ENCODE results near the gene CD82. TPM values are rescaled to one million over a fixed set of nuclear protein-coding genes. Genes with fewer than 3 reads are reported as not detected.

CD82 gene
- total RNA-seq, 1 experiment from 2014 or later = 26.1 TPM

DNA sequence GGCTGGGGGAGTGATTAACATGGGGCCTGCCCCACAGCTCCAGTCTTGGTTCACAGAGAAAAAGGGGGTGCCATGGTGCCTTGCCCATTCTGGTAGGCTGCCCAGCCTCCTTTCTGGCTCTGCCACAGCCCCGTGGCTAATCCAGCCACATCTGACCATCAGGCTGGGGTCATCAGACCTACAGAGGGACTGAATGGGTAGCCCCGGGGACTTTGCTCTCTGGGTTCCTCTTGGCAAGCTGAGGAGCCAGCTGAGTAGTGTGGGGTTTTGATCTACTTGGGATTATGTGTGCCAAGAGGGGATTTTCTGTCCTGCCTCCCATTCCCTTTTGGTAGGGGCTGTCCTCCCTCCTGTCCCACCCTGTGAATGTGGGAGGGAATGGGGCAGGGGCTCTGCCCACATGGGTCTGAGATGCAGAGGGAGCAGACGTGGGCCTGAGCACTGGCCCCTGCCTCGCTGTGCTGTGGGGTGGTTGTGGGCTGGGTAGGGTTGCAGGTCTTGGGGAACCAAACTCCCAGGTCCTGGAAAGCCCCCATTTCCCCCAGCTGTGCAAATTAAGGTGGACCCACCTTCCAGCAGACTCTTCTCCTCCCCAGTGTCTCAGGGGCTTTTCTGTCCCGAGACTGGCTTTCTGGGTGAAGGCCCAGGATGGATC, 32.0 kb downstream of the CD82 start:
- no peaks in the 10 kb centered on the region for H3K4me1 ChIP-seq (ENCODE audit: control insufficient read depth, insufficient read depth, low read length)
- no peaks in the 10 kb centered on the region for H3K36me3 ChIP-seq (ENCODE audit: control insufficient read depth, insufficient read depth, low read length)
- ChIA-PET CTCF (no interaction called here), POLR2A (no interaction called here)
- H3K4me3 ChIP-seq (ENCODE audit: low read depth in 2 of 2, low read length in 2 of 2) = no peak overlapping the region
- no peaks in the 10 kb centered on the region for H3K9me3 ChIP-seq (ENCODE audit: control insufficient read depth, insufficient read depth, low read depth, low read length)
- intact Hi-C loops (cut with micrococcal nuclease; ENCODE audit: unreplicated experiment) = no loop called here
- in situ Hi-C loops (cut with HindIII; ENCODE audit: low pct_unique_long_range_greater_than_20kb, low sequenced_read_pairs) = no loop called here
- ATAC-seq = no peak
- no peaks in the 10 kb centered on the region for H3K27me3 ChIP-seq (ENCODE audit: control insufficient read depth, insufficient read depth, low read length)
- no TSS peak for BruUV-seq (replicated peaks)
- DNase-seq (ENCODE audit: low read depth, low spot score) = no peak
- TF ChIP-seq CTCF (IDR thresholded peaks at IDR 0.05) (no peak), SIN3A (IDR thresholded peaks at IDR 0.05; ENCODE audit: borderline replicate concordance, insufficient read depth, low read depth, low read length) (no peak), TCF7L2 (IDR thresholded peaks at IDR 0.05; ENCODE audit: low read depth, low read length) (no peak), POLR2AphosphoS5 (IDR thresholded peaks at IDR 0.05; ENCODE audit: low read depth, low read length) (no peak), REST (IDR thresholded peaks at IDR 0.05; ENCODE audit: insufficient read depth in 1 of 2, low read depth in 2 of 2, low read length in 1 of 2) (no peak)
- no peak overlapping the region for H3K27ac ChIP-seq (ENCODE audit: low read length)

- intact Hi-C loops (cut with micrococcal nuclease; ENCODE audit: unreplicated experiment) (no loop called here), in situ Hi-C loops (cut with HindIII; ENCODE audit: low pct_unique_long_range_greater_than_20kb, low sequenced_read_pairs) (no loop called here)
- POLR2A ChIA-PET = no interaction called here
- no TSS peak for BruUV-seq (replicated peaks)
- TF ChIP-seq SIN3A (IDR thresholded peaks at IDR 0.05; ENCODE audit: borderline replicate concordance, insufficient read depth, low read depth, low read length) = no peak
- TF ChIP-seq TCF7L2 (IDR thresholded peaks at IDR 0.05; ENCODE audit: low read depth, low read length) = no peak
- no peak for TF ChIP-seq CTCF (IDR thresholded peaks at IDR 0.05)
- TF ChIP-seq REST (IDR thresholded peaks at IDR 0.05; ENCODE audit: insufficient read depth in 1 of 2, low read depth in 2 of 2, low read length in 1 of 2) = no peak
- no peak for TF ChIP-seq POLR2AphosphoS5 (IDR thresholded peaks at IDR 0.05; ENCODE audit: low read depth, low read length)
- DNase-seq (ENCODE audit: low read depth, low spot score) (no peak), ATAC-seq (no peak)
- Histone ChIP-seq H3K36me3 (ENCODE audit: control insufficient read depth, insufficient read depth, low read length) (no peaks in the 10 kb centered on the region), H3K9me3 (ENCODE audit: control insufficient read depth, insufficient read depth, low read depth, low read length) (no peaks in the 10 kb centered on the region), H3K4me3 (ENCODE audit: low read depth in 2 of 2, low read length in 2 of 2) (no peak overlapping the region), H3K4me1 (ENCODE audit: control insufficient read depth, insufficient read depth, low read length) (no peaks in the 10 kb centered on the region), H3K27ac (ENCODE audit: low read length) (no peak overlapping the region), H3K27me3 (ENCODE audit: control insufficient read depth, insufficient read depth, low read length) (no peaks in the 10 kb centered on the region)
- CTCF ChIA-PET = no interaction called here
Measured at GRCh38 chr11:44598831-44599230, 33.4 kb downstream of the CD82 start.
